Pulmonary artery endothelial cell (primary cell): ENCODE results near the gene KRT4. TPM values are rescaled to one million over a fixed set of nuclear protein-coding genes. Genes with fewer than 3 reads are reported as not detected.
"Not testable (repeated sequence)": the region's sequence is repeated elsewhere in the genome, so short reads cannot be mapped to it uniquely, and the experiment has no call there.

Experiments used
- DNase-seq: peaks from one replicate; pipeline ENCODE4 v3.0.0-alpha.2; 2011; ENCODE audit warnings: low read depth, low spot score
- total RNA-seq: library from RNA; depleted of rRNA; stranded (reverse); fragments of >200 nt; gene quantifications from 2 replicates; pipeline ENCODE4 v1.2.3, GENCODE V29; 2014

The KRT4 gene
- total RNA-seq, 1 donor from 2014 or later: not detected

GRCh38 chr12:52774629-52775250 is 39.2 kb downstream of the KRT4 start:
- DNase-seq: no peak

DNA sequence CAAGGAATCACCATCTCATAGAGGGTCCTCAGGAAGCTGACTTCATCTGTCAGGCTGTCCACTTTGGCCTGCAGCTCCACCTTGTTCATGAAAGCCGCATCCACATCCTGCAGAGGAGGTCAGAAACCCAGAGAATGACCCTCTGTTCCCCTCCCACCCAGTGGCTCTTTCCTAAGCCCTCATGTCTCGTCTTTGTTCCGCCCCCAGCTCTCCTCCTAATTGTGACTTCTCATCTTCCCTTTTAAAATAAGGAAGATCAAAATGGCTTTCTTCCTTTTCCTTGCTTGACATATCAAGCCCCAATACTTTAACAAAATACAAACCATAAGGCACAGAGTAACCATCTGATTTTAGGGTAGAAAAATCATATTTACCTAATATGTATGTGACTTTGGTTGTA is 41.1 kb downstream of the KRT4 start:
- no peak for DNase-seq

- DNase-seq: no peak
Observed at GRCh38 chr12:52772188-52772587, 41.7 kb downstream of the KRT4 start.

GRCh38 chr12:52771505-52771904 is 42.4 kb downstream of the KRT4 start:
- no peak for DNase-seq

DNA sequence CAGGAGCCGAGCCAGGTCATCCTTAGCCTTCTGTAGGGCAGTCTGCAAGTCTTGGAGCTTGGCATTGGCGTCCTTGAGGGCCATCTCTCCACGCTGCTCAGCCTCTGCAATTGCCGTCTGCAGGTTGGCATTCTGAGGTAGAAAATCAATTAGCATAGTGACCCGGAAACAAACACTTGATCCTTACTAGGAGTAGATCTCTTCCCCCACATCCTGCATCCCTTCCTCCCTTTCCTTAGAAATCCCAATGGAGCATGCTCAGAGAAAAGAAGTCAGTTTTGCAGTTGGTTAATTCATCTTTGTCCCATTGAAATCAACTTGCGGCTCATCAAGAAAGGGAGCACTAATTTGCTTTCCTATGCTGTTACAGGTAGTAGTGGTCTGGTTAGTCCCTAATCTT is 42.8 kb downstream of the KRT4 start:
- no peak for DNase-seq

DNA sequence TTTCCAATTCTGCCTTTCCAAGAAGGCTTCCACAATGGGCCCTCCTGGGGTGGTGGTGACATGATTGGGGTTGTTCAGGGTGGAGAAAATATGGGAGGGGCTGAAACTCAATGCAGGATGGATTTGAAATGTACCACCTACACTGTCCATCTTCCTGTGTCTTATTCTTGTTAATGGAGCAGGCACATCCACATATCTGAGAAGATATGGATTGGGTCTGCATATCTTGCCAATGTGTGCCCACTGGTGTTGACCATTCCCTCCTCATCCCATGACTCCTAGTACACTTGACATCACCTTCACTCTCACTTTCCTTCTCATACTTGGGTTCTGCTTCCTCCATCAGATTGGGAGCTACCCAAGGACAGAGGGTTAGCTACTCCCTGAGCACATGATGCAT is 44.0 kb downstream of the KRT4 start:
- no peak for DNase-seq

DNA sequence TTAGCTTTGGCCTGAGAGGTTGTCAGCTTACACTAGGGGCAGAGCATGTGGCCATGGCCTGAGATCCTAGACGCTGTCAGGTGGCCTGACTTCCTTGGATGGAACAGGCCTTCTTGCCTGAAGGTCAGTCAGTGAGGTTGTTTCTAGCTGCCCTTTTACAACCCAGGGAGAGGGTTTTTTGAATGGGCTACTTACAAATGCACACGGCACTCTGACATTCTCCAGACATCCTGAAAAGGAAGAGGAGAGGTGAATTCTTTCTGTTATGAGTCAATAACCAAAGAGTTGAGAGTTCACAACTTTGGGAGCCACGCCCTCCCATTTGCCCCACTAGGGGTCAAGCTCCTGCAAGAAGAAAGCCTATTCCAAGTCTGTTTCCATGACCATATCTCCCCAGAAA is 44.6 kb downstream of the KRT4 start:
- no peak for DNase-seq

- no peak for DNase-seq
Observed at GRCh38 chr12:52768479-52769200, 45.3 kb downstream of the KRT4 start.

DNA sequence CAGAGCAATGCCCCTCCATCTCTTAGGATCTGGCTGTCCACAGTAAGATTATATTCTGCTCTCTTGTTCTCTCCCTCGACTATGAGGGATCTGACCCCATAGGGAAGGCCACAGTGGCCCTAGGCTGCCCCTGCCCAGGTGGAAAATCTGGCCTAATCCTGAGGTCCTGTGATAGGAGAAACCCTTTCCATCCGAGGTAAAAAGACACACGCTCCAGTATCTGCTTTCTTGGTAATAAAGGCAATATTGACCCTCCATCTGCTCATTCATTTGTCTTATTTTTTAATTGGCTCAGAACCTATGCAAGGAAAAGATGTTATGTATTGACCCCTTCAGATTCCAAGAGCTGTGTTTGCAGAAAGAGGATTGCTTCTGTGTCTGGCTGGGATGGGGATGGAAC is 46.5 kb downstream of the KRT4 start:
- no peak for DNase-seq

GRCh38 chr12:52767020-52767379 is 46.9 kb downstream of the KRT4 start:
- no peak for DNase-seq

GRCh38 chr12:52766351-52767019 is 47.4 kb downstream of the KRT4 start:
- no peak for DNase-seq

GRCh38 chr12:52765702-52766101 is 48.2 kb downstream of the KRT4 start:
- no peak for DNase-seq

GRCh38 chr12:52763991-52764390 is 49.9 kb downstream of the KRT4 start:
- no peak for DNase-seq

DNA sequence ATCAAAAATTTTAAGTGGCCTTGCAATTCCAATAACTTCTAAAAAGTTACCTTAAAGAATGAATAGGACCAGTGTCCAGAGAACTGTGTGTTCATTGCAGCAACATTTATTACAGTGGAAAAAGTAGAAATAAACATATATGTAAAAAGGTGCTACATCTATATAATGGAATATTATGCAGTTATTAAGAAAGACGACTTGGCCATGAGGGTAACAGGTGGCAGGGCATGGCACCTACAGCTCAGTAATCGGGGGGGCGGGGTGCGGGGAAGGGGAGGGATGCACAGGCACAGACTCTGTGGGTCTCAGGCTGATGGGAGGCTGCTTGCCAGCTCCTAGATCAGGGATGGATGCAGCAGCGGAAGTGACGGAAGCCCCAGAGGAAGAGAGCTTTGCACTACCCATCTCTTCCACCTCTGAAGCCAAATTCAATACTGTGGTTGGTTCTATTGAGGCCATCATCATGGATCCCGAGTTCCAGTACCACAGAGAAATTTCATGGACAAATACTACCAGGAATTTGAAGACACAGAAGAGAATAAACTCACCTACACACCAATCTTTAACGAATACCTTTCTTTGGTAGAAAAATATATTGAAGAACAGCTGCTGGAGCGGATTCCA is 50.8 kb downstream of the KRT4 start:
- no peak for DNase-seq

DNA sequence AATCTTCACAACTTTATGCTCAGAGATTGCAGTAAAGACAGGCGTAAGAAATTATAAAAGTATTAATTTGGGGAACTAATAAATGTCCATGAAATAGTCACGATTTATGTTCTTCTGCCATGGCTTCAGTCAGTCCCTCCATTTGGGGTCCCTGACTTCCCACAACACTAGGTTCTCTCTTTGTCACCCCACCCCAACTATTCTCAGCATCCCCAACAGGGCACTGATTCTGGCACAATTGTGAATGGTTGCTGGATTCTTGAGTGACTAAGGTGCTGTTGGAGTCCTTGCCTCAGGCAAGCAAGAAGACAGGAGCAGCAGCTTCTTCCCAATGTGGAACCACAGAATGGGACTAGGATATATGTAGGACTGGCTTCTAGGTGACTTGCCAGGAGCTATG is 52.1 kb downstream of the KRT4 start:
- no peak for DNase-seq

DNA sequence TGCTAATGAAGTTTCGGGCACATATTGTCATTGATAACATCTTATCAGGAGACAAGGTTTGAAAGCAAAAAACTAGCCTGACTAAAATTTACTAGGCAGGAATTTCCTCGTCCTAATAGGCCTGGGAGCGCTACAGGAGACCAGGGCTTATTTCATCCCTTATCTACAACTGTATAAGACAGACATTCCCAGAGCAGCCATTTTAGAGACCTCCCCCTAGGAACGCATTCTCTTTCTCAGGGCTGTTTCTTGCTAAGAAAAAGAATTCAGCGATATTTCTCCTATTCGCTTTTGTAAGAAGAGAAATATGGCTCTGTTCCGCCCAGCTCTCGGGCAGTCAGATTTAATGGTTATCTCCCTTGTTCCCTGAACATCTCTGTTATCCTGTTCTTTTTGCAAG is 52.7 kb downstream of the KRT4 start:
- not testable (repeated sequence) for DNase-seq

- no peak for DNase-seq
Observed at GRCh38 chr12:52760623-52761022, 53.3 kb downstream of the KRT4 start.

DNA sequence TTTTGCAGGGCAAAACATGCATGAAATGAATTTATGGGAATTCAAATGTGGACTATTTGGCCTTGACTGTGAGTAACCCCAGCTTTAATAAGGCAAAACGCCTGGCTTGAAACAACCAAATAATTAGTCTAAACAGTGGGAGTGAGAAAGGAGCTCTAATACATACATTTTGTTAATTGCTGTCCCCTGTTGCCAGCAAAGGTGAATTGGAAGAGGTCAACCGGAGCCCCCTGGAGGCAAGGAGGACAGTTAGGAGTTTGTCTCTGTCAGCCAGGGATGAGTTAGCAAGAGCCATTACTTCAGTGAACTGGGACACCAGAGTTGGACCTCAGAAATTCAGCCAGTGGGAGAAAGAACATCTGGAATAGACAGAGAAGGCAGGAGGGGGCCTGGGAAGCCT is 54.2 kb downstream of the KRT4 start:
- DNase-seq: no peak

DNA sequence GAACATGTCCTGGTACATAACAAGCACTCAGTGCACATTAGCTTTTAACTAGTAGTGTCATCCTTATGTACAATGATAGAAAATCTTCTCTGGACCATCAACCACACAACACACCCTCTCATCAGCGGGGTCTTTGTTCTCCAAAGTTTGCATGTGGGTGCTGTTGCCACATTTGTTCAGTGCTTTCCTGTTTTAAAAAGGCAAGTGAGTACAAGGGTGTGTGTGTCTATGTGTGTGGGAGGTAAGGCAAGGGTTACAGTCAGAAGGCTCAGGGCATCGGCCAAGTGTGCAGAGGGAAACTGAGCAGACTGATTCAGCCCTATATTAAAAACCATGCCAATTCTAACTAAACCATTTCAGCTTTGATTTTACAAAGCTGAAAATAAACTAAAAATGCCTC is 54.7 kb downstream of the KRT4 start:
- DNase-seq: no peak

GRCh38 chr12:52757449-52758176 is 56.3 kb downstream of the KRT4 start:
- DNase-seq: no peak
